Stimulated activated CD8-positive, alpha-beta memory T cell treated with anti-CD3 and anti-CD28 coated beads, Interleukin-7, amount 100 ng/mL, for 1 hour (primary cell): ENCODE data around the gene VIT.

ENCODE experiments used
- DNase-seq, 2 donors: peaks; one replicate each; pipeline ENCODE4 v3.0.0-alpha.2; 2020; ENCODE audit warnings: low read depth in 2 of 2

Gene VIT

DNA sequence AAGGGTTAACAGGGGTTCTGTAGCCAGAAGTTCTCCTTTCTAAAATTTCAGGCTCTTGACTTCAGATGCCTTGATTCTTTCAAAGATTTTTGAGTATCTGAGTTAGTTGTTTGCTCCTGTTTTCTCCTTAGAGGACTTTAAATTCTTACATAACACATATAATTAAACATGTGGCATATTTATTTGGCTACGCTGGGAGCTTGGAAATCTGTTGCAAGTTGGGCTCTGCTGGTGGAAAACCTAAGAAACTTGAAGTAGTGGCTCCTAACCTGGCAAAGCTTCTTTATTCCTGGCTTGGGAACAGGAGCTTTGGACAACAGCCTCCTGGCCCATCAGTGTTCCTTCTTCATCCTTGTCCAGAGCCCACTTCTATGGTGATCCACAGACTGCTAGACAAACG, 72.6 kb downstream of the VIT start:
- no peak for DNase-seq

DNA sequence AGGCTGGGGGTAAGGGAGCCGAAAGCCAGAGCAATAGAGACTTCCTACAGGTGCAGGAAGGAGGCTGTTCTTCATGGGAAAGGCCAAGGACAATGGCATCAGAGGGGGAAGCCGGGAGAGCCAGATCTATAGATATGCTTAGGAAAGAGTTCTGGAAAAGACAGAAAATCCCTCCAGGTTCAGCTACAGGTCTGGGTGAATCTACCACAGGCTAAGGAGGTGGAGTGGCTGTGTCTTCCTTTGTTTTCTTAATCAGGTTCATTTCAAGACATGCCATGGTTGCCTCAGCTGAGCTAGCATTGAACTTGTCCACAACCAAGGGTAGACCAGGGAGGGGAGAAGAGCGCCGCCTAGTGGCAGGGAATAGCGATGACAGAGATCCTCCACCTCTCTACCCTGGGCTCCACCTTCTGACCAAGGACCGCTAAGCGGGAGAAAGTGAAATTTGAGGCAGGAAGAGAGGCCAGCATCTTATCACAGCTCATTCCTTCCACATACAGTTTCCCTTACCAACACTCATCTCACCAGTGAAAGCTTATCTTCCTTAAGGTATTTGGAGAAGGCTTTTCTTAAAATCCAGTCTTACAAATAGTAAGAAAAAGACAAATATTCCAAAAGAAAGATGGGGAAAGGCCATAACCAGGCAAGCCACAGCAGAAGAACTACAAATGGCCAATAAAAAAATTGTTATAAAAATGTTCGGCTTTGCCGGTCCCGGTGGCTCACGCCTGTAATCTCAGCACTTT, 74.2 kb downstream of the VIT start:
- no peak for DNase-seq

DNA sequence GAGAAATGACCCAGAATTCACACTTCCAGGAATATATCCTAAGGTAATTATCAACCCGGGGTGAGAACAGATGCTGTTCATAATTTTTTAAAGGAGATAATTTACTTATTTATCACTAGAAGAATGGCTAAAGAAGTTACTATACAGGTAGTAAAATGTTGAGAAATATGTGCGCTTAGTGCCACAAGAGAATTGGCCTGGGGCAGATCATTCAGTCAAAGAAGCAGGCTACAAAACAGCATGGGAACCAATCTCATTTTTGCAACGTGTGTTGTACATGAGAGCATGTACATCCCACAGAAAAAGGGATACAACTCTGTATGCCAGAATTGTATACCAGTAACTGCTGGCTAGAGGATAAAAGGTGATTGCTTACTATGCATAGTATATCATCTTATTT, 75.2 kb downstream of the VIT start:
- DNase-seq = no peak

DNA sequence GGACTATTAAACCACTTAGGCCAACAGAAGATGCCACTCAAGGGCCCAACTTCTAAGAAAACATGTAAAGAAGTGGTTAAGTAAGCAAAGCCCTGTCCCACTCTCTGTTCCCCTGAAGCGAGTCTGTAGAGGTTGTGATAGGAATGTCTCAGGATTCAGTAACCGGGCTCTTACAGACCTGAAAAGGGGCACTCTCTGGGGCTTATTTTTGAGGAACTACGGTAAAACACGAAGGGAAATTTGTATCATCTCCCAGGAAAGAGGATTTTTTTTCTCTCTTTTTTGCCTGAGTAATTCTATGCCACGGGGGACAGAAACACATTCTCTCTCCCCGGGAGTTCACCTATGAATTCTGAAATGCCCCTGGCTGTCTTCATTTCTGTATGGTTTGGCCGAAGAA, 77.4 kb downstream of the VIT start:
- no peak for DNase-seq

DNA sequence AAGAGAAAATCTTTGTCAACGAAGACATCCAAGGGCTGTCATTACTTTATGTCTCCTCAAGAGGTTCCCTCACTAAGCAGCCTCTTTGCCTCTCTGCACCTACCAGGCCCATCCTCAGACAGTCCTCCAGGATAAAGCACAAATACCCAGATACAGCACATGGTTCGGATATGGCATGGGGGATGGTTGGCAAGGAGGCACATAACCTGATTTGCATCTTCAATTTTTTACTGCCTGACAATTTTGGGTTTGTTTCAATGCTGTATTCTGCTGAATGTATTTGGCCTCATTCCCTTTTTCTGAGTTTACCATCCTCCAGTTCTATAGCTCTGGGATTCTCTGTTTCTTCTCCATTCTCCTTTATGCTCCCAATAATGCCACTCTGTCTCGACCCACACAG, 78.8 kb downstream of the VIT start:
- DNase-seq = no peak

DNA sequence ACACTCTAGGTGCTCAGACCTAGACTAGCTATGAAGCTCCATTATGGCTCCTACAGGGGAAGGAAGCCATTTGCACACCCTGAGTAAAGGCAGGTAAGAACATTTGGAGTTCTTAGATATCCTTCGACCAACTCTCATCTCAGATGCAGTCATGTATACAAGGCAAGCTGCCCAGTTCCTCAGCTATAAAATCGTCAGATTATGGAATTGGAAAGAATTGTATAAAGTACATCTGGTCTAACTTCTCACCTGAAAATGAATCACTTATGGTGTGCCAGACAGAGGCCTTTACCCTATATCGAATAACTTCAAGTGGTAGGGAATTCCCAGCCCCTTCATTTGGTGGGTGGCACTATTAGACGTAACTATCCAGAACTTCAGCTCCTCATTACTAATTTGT, 79.3 kb downstream of the VIT start:
- DNase-seq = no peak

DNA sequence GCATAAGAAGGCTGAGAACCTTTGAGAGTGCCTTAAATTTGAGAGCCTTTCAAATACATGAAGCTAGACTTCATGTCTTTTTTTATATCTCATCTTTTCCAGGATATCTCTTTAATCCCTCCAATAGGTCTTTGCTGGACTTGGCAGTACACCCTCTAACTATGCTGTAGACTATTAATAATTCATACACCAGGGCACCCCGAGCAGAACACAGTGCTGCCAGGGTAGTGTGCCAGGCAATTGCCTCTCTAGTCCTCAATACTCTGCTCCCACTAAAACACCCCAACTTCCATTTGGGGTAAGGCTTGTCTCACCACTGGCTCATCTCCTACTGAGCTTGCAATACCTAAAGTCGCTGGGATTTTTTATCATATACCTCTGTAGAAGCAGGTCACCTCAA, 80.8 kb downstream of the VIT start:
- no peak for DNase-seq

DNA sequence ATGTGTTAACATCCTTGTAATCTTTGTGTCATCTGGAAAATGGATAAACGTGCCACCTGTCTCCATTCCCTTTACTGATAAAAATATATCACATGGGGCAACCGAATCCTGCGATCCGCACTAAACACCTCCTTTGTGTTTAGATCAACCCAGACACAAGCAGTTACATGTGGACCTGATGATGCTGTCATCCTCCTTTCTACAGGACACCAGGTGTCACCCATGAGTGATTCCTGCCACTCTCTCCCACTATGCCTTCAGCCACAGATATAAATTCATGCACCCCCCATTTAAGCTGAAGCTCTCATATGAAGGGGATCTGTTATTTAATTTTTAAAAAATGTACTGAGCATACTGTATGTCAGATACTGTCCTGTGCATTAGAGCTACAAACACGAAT, 81.3 kb downstream of the VIT start:
- no peak for DNase-seq

DNA sequence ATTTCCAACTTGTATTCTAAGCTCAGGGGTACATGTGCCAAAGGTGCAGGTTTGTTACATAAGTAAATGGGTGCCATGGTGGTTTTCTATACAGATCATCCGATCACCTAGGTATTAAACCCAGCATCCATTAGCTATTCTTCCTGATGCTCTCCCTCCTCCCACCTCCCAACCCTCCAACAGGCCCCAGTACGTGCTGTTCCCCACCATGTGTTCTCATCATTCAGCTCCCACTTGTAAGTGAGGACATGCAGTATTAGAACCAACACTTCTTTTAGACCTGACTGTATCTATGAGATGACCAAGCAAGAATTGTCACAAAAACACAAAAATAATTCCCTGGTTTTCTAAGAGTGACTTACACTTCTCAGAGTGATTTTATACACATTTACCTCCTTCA, 83.0 kb downstream of the VIT start:
- no peak for DNase-seq

DNA sequence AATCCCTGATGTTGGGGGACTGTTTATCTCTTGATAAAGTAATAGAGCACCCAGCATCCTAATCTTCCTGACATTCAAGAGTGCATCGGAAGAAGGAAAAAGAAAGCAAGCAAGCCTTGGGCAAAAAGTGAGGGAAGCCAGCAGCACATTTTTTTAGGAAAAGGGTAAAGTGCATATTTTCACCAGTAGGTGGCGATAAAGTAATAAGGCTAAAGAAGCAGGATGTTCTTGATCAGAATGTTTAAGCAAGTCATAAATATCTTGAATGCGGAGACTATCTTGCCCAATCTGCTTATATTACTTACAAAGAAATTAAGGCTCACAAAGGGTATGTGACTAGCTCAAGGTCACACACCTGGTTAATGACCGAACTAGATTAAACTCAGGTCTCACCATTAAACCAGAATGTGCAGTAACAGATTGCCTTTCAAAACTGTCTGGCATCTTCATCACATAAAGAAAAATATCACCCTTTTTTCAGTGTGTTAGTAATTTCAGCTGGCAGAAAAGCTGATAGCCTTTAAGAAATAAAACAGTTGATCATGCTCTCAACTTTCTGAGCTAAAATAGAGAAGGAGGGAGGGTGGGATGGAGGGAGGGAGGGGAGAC, 83.8 kb downstream of the VIT start:
- DNase-seq = no peak

DNA sequence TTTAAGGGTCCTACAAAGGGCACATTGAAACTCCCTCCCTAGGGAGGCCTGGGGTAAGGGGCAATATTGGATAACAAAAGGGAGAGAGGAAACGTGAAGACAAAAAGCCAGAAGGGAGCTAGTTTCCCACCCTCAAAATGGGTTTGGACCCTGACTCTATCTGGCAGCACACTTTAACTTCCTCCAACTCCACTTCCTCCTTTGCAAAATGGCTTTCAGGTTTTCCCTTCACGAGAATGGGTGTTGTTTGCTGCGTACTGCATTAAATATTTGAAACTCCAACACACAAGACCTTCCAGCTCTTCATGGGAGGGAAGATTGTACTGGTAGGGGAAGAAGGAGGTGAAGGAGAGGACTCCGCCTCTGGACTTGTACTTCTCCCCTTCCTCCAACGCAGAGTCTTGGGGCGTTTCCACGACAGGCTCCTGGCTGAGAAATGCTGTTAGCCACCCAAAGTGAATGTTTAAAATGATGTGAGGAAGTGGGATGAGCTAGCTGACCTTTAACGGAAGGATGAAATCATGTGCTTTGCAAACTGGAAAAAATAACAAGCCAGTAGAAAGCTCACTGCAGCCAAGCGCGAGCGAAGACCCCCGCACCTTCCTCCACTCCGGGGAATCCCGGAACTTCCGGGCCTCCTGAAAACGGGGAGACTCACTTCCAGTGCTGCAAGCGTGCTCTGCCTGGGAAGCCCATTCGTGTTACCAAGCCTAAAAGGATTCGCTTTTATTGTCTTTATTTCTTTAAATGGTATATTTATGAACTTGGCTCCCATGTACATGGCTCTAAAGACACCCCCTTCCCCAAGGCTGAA, 85.6 kb downstream of the VIT start:
- no peak for DNase-seq

DNA sequence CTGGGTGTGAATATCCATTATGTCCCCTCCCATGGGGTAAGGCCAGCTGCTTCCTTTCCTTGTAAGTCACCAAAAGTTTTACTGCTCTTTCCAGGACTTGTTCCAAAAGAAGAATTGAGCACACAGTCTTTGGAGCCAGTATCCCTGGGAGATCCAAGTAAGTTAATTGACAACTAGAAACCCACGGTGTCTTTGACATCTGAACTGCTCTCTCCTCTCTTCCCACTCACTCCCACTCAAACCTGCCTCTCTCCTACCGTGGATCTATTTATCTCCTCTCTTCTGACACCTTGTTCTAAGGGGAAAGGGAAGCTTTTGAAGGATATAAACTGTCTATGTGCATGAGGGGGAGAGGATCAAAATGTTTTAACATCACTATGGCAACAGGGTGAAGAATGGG, 86.7 kb downstream of the VIT start:
- no peak for DNase-seq

DNA sequence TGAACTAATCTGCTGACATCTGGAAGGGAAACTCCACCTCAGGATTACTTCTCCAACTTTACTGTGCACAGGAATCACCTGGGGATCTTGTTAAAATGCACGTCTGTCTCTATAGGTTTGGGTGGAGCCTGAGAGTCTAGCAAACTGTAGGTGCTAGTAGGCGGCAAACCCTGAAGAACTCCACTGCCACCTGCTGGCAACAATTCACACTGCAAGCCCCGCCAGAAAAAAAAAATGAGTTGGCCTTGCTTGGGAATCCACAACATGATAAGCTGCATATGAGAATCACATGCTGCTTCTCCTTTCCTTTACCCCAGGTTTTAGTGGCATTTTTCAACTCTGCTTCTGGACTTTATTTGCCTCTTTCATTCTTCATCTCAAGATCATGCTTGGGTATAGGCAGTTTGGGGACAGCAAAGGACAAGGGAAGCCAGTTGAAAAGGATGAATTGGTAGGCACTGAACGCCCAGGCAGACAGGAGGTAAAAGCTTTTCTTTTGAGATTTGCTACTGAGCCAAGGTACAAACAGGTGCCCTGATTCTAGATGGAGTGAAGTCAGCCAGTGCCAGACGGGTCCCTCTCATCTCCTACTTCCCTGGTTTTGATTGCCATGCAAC, 88.8 kb downstream of the VIT start:
- DNase-seq = peak; percentile 31 to 34

DNA sequence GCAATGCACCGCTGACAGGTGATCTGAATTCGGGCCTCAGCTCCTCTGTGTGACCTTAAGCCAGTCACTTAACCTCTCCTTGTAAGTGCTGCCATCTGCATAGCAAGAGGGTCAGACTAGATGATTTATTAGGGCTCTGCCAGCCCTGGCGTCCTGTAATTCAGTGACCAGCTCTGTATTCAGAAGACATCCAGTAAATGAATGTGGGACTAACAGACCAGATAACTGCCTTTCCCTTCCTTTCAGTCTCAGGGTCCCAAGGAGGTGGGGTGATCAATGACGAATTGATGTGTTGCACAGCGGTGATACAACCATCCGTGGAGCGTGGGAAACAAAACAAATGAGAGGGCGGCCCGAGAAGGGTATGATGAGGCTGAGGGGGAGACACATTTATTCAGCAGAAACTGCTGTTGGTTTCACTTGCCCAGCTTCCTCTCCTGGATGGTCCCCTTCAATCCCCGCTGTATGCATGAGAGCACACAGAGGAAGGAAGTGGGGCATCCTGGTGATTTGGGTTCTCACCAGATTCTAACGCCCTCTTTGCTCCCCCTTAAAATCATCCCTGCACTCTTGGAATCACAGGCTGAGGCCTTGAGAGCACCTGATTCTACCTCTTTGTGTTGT, 92.8 kb downstream of the VIT start:
- no peak for DNase-seq

DNA sequence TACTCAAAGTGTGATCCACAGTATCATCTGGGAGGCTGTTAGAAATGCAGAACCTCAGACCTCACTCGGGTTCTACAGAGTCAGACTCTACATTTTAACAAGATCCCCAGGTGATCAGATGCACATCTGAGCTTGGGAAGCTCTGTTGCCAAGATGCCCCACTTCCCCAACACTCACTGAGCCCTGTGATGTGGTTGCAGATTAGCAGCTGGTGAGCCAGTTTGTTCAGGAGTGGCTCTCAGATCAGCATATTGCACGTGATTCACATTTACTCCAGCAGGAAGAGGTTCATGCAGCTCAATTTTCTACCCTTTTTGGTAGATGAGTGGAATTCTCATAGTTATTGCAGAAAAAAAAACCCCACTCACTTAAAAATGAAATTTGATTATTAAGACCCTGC, 96.4 kb downstream of the VIT start:
- DNase-seq = no peak

DNA sequence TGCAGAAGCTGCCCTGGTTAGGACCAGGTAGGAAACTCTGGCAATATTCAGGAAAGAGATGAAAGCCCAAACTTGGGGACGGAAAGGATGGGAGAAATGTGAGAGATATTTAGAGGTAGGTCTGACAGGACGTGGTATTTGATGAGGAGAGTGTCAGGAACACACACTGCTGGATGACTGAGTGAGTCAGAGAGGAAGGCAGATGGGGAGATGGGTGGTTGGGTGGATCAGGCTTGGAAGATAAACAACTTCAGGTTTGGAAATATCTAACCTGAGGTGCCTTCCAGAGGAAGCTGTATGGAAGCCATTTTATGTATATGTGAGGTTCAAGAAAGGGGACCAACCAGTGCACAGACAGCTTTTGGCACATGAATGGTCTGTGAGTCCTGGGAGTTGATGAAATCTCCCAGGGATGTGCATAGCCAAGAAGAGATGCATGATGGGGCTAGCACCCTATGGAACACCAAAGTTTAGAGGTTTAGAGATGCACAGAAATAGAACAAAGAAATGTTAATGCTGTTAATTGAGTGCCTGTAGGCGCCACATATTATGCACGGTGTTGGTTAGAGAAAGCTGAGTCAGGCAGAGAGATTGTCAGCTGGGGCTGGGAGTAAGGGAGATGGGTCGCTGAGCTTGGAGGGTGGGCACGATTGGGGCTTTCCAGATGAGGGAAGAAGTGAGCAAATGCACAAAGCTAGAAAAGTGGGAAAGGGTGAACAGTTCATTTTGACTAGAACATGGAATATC, 101.0 kb downstream of the VIT start:
- no peak for DNase-seq

DNA sequence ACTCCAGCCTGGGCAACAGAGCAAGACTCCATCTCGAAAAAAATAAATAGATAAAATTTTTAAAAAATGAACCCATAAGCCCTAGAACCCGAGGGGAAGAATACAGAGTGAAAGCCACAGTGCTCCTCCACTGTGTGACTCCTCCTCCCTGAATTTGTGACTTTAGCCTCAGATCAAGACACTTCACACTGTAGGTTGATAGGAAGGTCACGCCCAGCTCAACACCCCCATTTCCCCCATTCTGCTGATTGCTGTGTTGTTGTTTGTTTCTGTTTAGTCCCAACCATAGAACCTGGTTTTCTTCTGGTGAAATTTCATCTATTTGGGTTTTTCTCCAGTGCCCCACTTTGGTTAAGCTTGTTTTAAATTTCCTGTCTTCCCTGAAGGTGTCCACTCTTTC, 102.2 kb downstream of the VIT start:
- DNase-seq = no peak

DNA sequence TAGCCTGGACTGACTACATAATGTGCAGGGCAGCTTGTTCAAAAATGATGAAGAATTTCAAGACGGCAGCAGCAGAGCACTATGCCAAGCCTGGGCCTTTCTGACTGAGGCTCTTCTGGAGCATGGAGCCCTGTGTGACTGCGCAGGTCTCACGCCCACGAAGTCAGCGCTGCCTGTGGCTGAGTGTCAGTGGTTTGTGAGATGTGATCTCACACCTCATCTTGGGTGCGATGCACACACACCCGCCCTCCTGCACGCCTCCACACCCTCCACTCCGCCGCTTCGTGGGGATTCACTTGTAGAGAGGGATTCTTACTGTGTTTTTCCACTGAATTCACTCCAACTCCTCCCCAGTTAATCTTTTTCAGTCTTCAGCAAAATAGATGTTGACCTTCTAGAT, 103.9 kb downstream of the VIT start:
- DNase-seq = peak; percentile 23 to 26

DNA sequence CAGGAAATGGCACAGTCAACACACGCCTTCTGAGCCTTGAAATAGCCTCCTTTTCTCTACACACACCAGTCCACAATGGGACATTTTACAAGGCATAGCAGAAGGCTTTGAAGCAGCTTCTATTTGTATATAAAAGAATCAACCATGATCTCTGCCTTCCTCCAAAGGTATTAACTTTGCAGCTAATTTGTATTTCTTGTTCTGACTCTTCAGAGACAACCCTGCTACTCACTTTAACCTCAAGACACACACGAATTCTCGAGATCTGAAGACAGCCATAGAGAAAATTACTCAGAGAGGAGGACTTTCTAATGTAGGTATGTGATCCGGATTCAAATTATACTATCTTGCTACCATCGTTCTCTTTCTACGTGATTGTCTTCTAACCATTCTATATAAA, 104.6 kb downstream of the VIT start:
- DNase-seq = no peak

DNA sequence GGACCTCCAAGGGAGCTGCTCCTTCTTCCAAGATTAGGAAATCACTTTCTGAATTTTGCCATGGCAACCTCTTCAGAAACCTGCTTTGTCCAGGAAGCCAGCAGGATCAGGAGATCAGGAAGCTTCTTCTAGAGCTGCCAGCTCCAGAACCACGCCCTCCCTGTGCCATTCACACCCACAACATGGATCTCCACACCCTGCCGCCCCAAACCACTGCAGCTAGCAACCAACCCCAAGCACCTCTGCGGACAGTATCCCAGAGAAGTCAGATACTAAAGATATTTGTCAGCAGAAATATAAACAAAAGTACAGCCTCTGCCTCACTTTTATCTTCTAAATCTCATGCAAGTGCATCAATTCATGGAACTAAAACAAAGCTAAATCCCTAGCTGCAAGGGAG, 106.4 kb downstream of the VIT start:
- no peak for DNase-seq

DNA sequence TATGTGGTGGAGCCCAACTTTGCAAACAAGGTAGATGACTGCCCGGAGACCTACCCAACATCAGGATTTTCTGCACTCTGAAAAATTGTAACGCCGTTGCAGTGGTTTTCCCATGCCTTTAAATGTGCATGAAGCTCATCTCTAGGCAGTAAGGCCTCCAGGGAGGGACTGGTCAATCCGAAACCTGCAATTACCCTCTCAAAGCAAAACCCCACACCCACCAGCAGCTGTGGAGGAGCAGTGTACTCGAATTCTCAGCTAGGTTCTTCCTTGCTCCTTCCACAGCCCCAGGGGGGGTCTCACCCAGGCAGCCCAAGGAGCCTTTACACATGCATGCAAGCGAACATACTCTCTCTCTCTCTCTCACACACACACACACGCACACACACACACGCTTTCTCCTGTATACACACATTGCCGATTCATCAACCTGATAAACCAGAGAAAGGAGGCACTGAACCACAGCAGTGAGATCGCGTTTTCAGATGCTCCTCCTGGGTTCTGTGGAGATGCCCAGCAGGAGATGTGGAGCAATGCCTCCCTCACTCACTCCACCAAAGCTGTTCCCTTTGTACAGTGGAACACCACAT, 109.2 kb downstream of the VIT start:
- DNase-seq = no peak
